Measurements from ENCODE around the gene CDKAL1. TPM values are rescaled to one million over a fixed set of nuclear protein-coding genes. Genes with fewer than 3 reads are reported as not detected.

The CDKAL1 gene
- total and polyA plus RNA-seq, 2 of the 8 experiments (the other 6 are each of a cell fraction or from before 2014, with no cell fraction given), result 8.4 to 24.6 TPM

GRCh38 chr6:20490591-20490990, 43.7 kb upstream of the CDKAL1 start:
- Histone ChIP-seq H2AFZ (ENCODE audit: low read length) (no peak overlapping the region), H3K9ac (replicated peaks in 1 of 4; ENCODE audit: extremely low read depth in 1 of 4, low read depth in 3 of 4, low read length in 3 of 4) (no peak overlapping the region), H2BK5ac (ENCODE audit: low read depth, low read length) (no peak overlapping the region), H2BK12ac (ENCODE audit: low read depth, low read length) (no peak overlapping the region), H3K4ac (replicated peaks; ENCODE audit: insufficient read length, low read depth, low read length) (no peak overlapping the region), H3K14ac (ENCODE audit: insufficient read length) (no peak overlapping the region), H4K20me1 (replicated peaks in 1 of 2; ENCODE audit: control insufficient read depth in 1 of 2, insufficient read depth in 2 of 2, low read length in 2 of 2) (no peaks in the 10 kb centered on the region), H3K79me2 (ENCODE audit: control insufficient read depth in 1 of 2, insufficient read depth in 2 of 2, low read length in 2 of 2) (0 out of 4 replicates have a peak, but pooled peaks cover 0 to 2% of the 10 kb centered on the region in 2 experiments), H2AK5ac (ENCODE audit: low read depth, low read length) (no peak overlapping the region), H3K23me2 (ENCODE audit: low read depth, low read length) (no peaks in the 10 kb centered on the region), H2BK120ac (replicated peaks; ENCODE audit: low read depth, low read length) (no peak overlapping the region), H4K8ac (ENCODE audit: extremely low read depth, insufficient read depth, low read length) (no peak overlapping the region), H4K5ac (ENCODE audit: insufficient read length, low read depth, low read length) (no peak overlapping the region), H3K79me1 (ENCODE audit: low read depth, low read length) (peaks cover 2% of the 10 kb centered on the region; the same call in 1 of the 2 replicates), H2BK15ac (ENCODE audit: low read length) (no peak overlapping the region), H4K91ac (replicated peaks; ENCODE audit: insufficient read length, low read length) (no peak overlapping the region), H3K4me3 (ENCODE audit: extremely low read depth in 1 of 4, insufficient read depth in 2 of 4, low read depth in 3 of 4, low read length in 4 of 4) (no peak overlapping the region), H3K27me3 (replicated peaks in 1 of 4; ENCODE audit: control insufficient read depth in 3 of 4, extremely low read depth in 1 of 4, insufficient read depth in 3 of 4, low read length in 3 of 4) (no peaks in the 10 kb centered on the region), H3K23ac (ENCODE audit: insufficient read length) (no peak overlapping the region), H3K56ac (replicated peaks; ENCODE audit: insufficient read length, low read depth, low read length) (no peak overlapping the region), H3K4me2 (ENCODE audit: insufficient read depth in 1 of 2, low read depth in 2 of 2, low read length in 2 of 2) (no peak overlapping the region), H3K27ac (ENCODE audit: low read depth, low read length) (no peak overlapping the region), H3K4me1 (replicated peaks in 1 of 4; ENCODE audit: control insufficient read depth in 3 of 4, insufficient read depth in 4 of 4, low read length in 3 of 4) (peaks cover 0 to 4% (median 0%) of the 10 kb centered on the region in 4 experiments; a peak in 1 of 7 replicates), H3K9me3 (ENCODE audit: insufficient read depth in 2 of 2, low read depth in 1 of 2, low read length in 1 of 2) (no peaks in the 10 kb centered on the region), H3K36me3 (ENCODE audit: control insufficient read depth in 2 of 4, insufficient read depth in 4 of 4, low read length in 3 of 4) (peaks cover 5 to 61% (median 30%) of the 10 kb centered on the region in 4 experiments; a peak in 7 of 8 replicates), H2BK20ac (ENCODE audit: low read length) (no peak overlapping the region), H3K18ac (ENCODE audit: extremely low read depth, low read length) (no peak overlapping the region)
- WGBS, 2 experiments (ENCODE audit: extremely low coverage in 1 of 2, insufficient coverage in 1 of 2, insufficient read length in 1 of 2, insufficient replicate concordance in 2 of 2, low coverage in 1 of 2, low lambda C conversion rate in 2 of 2, missing lambda C conversion rate in 1 of 2), result 92% methylated on average over 6 of the region's 6 CpGs; no CpG with 5 or more reads in 1 of the 2 experiments
- DNase-seq (ENCODE audit: low read depth in 1 of 2, low spot score in 2 of 2) (no peak), FAIRE-seq (no peak)
- CTCF ChIA-PET (ENCODE audit: partially characterized antibody), result interaction anchor here (0.6 to 1.3 kb wide), 3 partner anchors 20 to 33 kb away, joined by 3 to 4 read pairs (median 3); no protein-coding TSS in a partner anchor
- no peak for TF ChIP-seq MAX (IDR thresholded peaks at IDR 0.05)
- TF ChIP-seq TAF1 (IDR thresholded peaks at IDR 0.05; ENCODE audit: low read depth, low read length), result no peak
- TF ChIP-seq HDAC6 (IDR thresholded peaks at IDR 0.05; ENCODE audit: low read depth, low read length), result no peak
- no peak for TF ChIP-seq JUND (IDR thresholded peaks at IDR 0.05; ENCODE audit: low read length)
- no peak for TF ChIP-seq EP300 (IDR thresholded peaks at IDR 0.05; ENCODE audit: borderline replicate concordance in 1 of 2, low read depth in 2 of 2, low read length in 2 of 2)
- no peak for TF ChIP-seq KDM4A (IDR thresholded peaks at IDR 0.05; ENCODE audit: low read depth, low read length, severe bottlenecking)
- no peak for TF ChIP-seq KDM5A (IDR thresholded peaks at IDR 0.05; ENCODE audit: low read length)
- POLR2A ChIA-PET (ENCODE audit: partially characterized antibody), result no interaction called here

Measured in H1 (cell line).